OCI-LY7 (cell line): Measurements from ENCODE around the gene GALK1.
A peak's percentile ranks its signal among the peaks of the same experiment; 100 is the strongest.

ENCODE experiments used
- EZH2phosphoT487 ChIP-seq: fragments of 200-600 bp; sonication (generic); IDR thresholded peaks from 2 replicates; pipeline ENCODE4 v1.6.1; 2018; ENCODE audit warnings: low read depth, borderline replicate concordance, mild to moderate bottlenecking, mixed run types, antibody characterized with exemption, low read length, moderate library complexity, mixed read lengths
- TF ChIP-seq, protein P1 (sequence below): fragments of 200-600 bp; sonication (generic); conservative IDR thresholded peaks from 2 replicates; pipeline ENCODE4 v1.5.1; 2014; ENCODE audit warnings: mild to moderate bottlenecking, antibody characterized with exemption, low read length, moderate library complexity, mixed read lengths

DNA sequence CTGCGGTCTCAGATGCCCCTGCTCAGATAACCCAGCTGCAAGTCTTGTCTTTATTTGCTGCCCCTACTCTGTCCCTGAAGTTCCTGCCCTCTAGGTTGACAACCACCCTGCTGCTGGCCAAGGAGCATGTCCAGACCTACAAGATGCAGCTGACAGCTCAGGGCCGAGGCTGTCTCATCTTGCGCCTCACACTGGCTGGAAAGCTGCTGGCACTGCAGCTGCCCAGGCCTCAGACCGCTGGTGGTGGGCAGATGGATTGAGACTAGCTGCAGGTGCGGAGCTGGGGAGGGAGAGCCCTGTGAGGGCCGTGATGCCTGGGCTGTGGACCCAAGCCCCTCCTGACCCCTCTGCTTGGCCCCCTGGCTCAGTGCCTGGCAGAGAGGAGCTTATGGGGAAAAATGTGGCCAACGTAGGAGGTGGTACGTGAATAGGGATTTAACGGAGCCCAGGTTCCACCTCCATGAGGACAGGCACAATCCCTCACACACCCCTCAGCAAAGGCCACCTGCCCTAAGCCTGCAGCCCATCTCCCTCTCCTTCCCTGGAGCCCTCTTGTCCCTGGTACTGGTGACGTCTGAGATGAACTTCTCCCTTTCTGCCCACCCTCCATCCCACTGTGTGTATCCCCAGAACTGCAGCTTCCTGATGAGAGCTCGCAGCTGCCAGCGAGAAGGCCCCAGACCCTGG lies 8.3 kb upstream of the GALK1 start:
- TF ChIP-seq, protein P1, sequence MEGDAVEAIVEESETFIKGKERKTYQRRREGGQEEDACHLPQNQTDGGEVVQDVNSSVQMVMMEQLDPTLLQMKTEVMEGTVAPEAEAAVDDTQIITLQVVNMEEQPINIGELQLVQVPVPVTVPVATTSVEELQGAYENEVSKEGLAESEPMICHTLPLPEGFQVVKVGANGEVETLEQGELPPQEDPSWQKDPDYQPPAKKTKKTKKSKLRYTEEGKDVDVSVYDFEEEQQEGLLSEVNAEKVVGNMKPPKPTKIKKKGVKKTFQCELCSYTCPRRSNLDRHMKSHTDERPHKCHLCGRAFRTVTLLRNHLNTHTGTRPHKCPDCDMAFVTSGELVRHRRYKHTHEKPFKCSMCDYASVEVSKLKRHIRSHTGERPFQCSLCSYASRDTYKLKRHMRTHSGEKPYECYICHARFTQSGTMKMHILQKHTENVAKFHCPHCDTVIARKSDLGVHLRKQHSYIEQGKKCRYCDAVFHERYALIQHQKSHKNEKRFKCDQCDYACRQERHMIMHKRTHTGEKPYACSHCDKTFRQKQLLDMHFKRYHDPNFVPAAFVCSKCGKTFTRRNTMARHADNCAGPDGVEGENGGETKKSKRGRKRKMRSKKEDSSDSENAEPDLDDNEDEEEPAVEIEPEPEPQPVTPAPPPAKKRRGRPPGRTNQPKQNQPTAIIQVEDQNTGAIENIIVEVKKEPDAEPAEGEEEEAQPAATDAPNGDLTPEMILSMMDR, result 0 out of 2 replicates have a peak, but pooled peaks have one; percentile 27
- TF ChIP-seq EZH2phosphoT487, result no peak
